ENCODE results near the gene CNTN6.

CNTN6 gene

DNA sequence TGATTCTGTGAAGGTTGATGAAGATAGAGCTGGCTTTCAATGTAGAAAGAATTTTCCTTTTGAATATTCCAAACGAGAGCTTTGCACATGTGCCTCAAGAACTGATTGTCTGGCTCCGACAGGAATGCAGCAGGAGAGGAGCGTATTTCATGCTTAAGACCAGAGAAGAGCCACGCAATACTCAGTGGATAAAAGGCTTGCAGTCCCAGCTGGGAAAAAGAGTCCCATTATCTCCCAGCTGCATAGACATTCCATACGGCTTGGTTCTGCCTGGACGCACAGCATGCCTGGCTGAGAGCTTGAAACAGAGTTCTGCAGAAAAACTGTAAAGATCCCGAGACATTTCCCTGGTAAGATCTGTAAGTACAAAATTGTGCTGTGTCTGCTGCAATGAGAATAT, at the start of gene CNTN6:
Gene CNTN6 (plus strand): TSS at position 254 of the 400 bp plus-strand sequence. CDS start 54,985 bp downstream, outside the sequence.
- DNase-seq (ENCODE audit: low read depth in 2 of 2): no peak

GRCh38 chr3:1048558-1048957, 44.3 kb upstream of the CNTN6 start:
- DNase-seq (ENCODE audit: low read depth in 2 of 2): no peak

GRCh38 chr3:1055870-1056269, 37.0 kb upstream of the CNTN6 start:
- DNase-seq (ENCODE audit: low read depth in 2 of 2): no peak

GRCh38 chr3:1056744-1057143, 36.1 kb upstream of the CNTN6 start:
- DNase-seq (ENCODE audit: low read depth in 2 of 2): no peak

- no peak for DNase-seq (ENCODE audit: low read depth in 2 of 2)
Measured at GRCh38 chr3:1057436-1057835, 35.4 kb upstream of the CNTN6 start.

DNA sequence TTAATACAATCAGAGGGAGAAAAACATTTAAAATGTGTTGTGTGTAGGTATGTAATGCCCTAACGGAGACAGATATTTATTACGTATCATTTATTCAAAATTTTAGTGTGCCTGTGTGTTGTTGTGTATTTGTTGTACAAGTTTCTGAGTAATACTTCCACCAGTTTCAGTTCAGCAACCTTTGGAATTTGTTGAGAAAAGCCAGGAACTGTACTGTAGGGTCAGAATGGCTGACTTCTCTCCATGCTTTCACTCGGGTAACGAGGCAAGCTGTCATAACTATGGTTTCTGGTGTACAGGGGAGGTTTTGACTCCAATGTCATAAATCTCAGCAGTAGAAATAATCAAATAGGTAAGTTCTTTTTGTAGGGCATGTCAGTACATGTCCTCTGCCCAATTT, 23.8 kb upstream of the CNTN6 start:
- no peak for DNase-seq (ENCODE audit: low read depth in 2 of 2)

DNA sequence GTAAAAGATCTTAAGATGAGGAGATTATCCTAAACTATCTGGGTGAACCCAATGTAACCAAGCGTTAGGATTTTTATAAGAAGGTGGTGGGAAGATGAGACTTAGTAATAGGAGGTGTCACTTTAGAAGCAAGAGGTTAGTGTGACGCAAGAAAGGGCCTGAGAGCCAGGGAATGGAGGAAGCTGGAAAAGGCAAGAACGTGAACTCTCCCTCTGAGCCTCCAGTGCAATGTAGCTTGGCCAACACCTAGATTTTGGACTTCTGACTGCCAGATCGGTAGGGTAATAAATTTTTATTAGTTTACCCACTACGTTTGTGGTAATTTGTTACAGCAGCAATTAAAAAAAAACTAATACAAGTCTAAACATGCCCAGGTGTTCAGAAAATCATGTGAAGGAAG, 20.8 kb upstream of the CNTN6 start:
- DNase-seq (ENCODE audit: low read depth in 2 of 2): no peak

GRCh38 chr3:1079662-1080061, 13.2 kb upstream of the CNTN6 start:
- no peak for DNase-seq (ENCODE audit: low read depth in 2 of 2)

DNA sequence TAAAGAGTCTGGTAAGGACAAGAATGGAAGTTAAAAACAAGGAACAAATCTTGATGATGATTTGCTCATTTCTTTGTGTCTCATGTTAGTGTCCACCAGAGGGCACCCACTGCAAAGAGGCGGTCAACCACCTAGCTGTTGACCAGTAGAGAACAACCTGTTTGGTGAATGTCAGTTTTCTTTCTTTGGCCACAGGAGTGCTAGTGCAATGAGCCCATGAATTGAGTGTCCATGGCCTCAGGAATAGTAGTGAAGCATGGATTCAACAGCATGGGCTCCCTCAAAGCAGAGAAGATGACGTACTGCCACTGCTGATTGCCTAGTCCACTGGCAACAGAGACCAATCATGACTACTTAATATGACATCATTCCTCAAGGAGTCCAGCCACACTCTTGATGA, 10.7 kb upstream of the CNTN6 start:
- DNase-seq (ENCODE audit: low read depth in 2 of 2): no peak

- DNase-seq (ENCODE audit: low read depth in 2 of 2): no peak
Measured at GRCh38 chr3:1087066-1087560, 5.7 kb upstream of the CNTN6 start.

- no peak for DNase-seq (ENCODE audit: low read depth in 2 of 2)
Measured at GRCh38 chr3:1088503-1088902, 4.3 kb upstream of the CNTN6 start.

- DNase-seq (ENCODE audit: low read depth in 2 of 2): no peak
Measured at GRCh38 chr3:1091286-1091685, 1.5 kb upstream of the CNTN6 start.

DNA sequence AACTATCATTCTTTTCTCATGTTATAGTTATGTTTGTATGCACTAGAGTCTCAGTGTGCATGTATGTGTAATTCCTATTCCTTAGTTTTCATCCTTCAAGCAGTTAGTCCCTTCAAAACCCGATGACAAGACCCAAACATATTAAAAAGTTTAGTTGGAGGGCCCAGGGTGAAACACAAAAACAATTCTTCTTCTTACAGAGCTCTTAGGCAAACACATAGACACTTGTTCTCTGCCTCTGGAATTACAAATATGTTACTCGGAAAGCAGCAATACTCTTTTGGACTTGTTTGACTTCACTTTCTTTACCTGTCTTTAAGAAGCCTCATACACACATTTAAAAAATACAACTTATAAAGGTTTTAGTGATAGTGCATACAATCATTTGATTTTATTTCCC, 763 bp upstream of the CNTN6 start:
- no peak for DNase-seq (ENCODE audit: low read depth in 2 of 2)

- DNase-seq (ENCODE audit: low read depth in 2 of 2): no peak
Measured at GRCh38 chr3:1093217-1093616, 393 bp downstream of the CNTN6 start.

GRCh38 chr3:1103525-1103924, 10.7 kb downstream of the CNTN6 start:
- DNase-seq (ENCODE audit: low read depth in 2 of 2): no peak

DNA sequence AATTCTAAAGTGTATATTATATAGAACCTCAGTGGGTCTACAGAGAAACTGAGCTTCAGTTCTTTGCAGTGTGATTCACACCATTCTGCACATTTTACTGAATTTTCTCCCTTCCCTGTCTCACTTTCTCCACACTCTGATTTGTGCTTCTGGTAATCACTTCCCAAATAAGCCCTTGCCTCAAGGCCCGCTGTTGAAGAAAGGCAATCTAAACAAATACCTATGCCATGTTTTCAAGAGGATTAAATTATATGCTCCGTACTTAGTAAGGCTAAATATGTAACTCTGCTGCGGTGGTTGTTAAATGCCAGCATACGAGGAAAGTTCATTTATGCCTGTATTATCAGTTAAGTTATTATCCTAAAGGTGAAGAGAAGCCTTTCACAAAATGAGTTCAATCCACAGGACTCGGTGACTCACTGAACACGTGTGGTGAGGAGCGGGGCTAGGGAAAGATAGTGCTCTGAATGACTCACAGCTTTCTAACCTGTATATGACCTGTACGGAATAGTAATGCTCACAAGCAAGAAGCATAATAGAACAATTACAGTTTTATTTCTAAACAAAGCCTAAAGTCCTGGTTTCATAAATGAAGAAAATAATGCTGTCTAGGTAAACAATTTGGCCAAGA, 25.1 kb downstream of the CNTN6 start:
- DNase-seq (ENCODE audit: low read depth in 2 of 2): no peak

DNA sequence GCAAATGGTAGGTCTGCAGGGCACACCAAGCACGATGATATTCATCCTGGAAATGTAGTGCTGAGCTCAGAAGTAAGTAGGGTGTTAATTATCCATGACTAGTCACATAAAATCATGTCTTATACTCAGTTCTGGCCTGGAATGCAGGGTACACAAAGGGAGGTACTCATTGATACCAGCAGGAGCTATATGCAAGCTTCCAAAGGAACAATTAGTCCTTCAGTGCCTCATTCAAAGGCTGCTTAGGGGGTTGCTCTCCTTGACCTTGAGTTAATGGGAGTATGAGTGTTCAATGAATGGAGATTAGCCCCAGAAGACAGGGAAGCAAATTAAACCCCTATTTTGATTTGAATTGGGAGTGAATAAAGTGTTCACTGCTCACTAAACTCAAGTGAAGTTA, 38.3 kb downstream of the CNTN6 start:
- DNase-seq (ENCODE audit: low read depth in 2 of 2): no peak

GRCh38 chr3:1135194-1135593, 42.4 kb downstream of the CNTN6 start:
- DNase-seq (ENCODE audit: low read depth in 2 of 2): no peak

GRCh38 chr3:1138036-1138435, 45.2 kb downstream of the CNTN6 start:
- DNase-seq (ENCODE audit: low read depth in 2 of 2): no peak

DNA sequence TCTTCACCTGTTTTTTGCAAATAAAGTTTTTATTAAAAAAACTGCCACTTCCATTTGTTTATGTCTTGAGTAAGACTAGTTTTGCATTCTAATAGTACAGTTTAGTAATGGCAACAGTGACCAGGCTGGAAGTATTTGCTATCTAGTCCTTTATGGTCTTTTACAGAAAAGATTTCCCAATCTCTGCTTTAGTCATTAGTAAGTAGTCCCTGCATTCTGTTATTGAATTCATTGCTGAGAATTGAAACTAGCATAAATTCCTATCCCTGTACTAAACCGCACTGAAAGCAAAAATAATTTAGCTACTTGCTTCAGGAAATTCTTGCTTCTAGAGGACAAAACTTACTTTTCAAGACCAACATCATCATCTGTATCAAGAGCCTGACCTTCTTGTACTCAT, 46.2 kb downstream of the CNTN6 start:
- DNase-seq (ENCODE audit: low read depth in 2 of 2): no peak

DNA sequence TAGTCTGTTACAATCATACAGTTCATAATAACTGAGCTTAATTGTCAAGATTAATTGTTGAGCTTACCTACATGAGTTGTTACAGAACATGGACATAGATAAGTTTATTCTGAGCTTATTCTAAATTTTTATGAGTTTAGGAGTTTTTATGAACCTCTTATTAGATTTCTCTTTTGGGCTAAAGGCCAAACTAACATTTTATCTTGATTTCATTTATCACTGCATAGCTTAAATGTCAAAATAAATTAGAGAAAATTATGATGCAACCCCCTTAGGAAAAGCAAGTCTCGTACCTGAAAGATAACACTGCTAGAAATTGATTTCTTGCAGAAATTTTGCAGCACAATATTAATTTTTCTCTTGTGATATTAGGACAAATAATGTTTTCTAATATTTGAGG, 54.5 kb downstream of the CNTN6 start:
- no peak for DNase-seq (ENCODE audit: low read depth in 2 of 2)

DNA sequence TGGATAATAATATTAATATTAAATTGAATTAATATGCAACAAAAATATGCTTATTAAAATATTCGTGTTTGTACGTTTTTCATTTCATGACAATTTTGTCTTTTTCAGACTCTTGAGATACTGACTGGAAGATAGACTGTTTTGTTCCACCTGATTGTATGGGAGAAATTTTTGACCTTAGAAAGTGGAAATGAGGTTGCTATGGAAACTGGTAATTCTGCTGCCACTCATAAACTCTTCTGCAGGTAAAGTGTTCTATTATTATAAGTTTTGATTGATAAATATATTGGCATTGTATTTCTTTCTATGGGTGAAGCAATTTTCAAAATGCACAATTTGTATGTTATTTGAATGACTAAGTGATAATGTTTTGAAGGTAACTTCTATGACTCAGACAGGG, 55.0 kb downstream of the CNTN6 start:
- no peak for DNase-seq (ENCODE audit: low read depth in 2 of 2)

DNA sequence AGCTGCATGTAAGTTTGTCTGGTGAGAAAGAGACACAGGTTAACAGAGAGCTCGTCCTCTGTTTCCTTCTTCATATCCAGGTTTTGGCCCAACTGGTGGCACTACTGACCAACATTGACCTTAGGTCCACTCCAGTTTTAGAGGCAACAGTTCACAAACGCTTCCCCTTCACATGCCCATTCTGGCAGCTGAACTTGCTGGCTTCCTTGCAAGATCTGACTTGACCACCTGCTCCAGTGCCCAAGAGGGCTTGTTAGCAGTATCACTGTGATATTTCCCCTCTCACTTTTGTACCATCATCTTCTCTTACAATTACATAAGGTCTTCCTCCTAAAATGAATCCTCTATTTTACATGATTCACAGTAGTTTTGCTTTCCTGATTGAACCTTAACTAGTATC, 71.3 kb downstream of the CNTN6 start:
- no peak for DNase-seq (ENCODE audit: low read depth in 2 of 2)

DNA sequence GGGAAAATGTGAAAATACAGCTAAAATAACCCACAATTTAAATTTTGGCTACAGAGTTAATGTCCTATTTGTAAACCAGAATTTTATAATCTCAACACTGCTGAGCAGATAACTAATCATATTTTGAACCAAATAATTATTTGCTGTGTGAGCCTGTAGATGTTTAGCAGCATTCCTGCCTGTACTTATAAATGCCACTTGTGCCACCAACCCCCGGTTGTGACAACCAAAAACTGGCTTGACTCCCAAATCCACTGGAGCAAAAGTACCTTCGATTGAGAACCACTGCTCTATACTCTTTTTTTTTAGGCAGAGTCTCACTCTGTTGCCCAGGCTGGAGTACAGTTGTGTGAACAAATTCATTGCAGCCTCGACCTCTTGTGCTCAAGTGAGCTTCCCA, 78.5 kb downstream of the CNTN6 start:
- no peak for DNase-seq (ENCODE audit: low read depth in 2 of 2)

Measured in stimulated activated CD4-positive, alpha-beta T cell treated with anti-CD3 and anti-CD28 coated beads, Interleukin-12 subunit alpha, Interleukin-12 subunit beta, amount 100 ng/mL, for 24 hours (primary cell).